Brain pericyte (primary cell): ENCODE measurements around the gene PPP1R14B.
A peak's percentile ranks its signal among the peaks of the same experiment; 100 is the strongest.

Experiments
- DNase-seq: peaks from one replicate; pipeline ENCODE4 v3.0.0-alpha.2; 2012; ENCODE audit warnings: low read depth, low spot score

The PPP1R14B gene

GRCh38 chr11:64230985-64231365 is 15.8 kb downstream of the PPP1R14B start:
- DNase-seq = no peak

DNA sequence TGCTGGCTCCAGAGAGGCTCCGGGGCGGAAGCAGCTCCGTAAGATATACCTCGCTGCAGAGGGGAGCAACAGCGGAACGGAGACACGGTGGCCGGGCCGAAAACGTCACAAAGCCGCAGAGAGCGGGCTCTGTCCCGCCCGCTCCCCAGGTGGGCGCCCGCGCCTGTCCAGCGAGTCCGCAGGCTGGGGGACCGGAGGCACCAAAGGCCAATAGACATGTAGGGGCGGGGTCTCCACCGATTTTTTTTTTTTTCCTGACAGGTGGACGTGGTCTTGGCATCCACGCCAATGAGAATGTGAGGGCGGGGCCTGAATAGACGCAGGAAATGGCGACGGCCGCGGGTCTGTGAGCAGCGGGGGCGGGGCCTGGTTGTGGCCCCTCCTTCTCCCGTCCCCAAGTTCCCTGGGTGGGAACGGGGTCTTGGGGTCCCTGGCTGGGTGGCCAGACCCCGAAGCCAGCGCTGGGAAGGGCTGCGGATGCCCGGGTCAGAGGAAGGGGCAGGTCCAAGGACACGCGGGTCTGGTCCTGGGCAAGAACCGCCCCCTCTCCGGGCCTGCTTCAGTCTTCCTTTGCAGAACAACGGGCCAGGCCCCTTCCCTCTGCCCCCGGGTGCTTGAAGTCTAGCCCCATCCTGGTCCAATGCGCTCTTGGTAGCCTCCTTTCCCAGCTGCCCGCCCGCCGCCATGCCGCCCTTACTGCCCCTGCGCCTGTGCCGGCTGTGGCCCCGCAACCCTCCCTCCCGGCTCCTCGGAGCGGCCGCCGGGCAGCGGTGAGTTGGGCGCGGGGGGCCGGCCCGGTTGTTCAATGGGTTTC is 16.4 kb downstream of the PPP1R14B start, which contains the start of gene DNAJC4:
Gene DNAJC4, plus strand, starts transcription at position 378 of the 814 bp plus-strand sequence. Its CDS starts 307 bp downstream, at position 685.
- peak; percentile 57 for DNase-seq

GRCh38 chr11:64229744-64230170 is 17.0 kb downstream of the PPP1R14B start:
- DNase-seq = no peak

- DNase-seq = no peak
These were observed 17.5 kb downstream of the PPP1R14B start for GRCh38 chr11:64229090-64229743.

DNA sequence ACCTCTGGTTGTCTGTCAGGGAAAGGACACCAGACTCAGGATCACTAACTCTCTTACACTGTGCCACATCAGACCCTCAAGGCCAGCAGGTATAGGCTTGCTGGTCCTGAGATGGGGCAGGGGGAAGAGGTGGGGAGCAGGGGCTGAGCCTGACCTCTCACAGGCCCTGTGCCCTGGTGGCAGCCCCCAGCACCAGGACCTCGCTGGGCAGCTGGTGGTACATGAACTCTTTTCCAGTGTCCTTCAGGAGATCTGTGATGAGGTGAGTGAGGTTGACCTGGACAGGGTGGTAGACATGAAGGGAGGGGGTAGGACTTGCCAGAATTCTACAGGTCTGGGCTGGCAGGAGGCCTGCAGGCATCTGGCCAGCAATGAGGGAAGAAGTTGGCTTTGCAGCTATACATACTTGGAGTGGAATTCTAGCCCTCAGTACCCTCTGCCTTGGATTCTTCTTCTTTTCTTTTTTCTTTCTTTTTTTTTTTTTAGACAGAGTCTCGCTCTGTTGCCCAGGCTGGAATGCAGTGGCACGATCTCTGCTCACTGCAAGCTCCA is 19.3 kb downstream of the PPP1R14B start:
- DNase-seq = no peak

- DNase-seq = no peak
These were observed 20.2 kb downstream of the PPP1R14B start for GRCh38 chr11:64226507-64227051.

- no peak for DNase-seq
These were observed 20.9 kb downstream of the PPP1R14B start, which contains the start of the genes NUDT22 and TRPT1 for GRCh38 chr11:64225608-64226506. TSS of gene NUDT22 (plus strand) at chr11:64226274. CDS start at chr11:64226653, 379 bp downstream. TSS of gene TRPT1 (minus strand) at chr11:64226186. CDS start at chr11:64225860, 326 bp downstream.

GRCh38 chr11:64224891-64225607 is 21.7 kb downstream of the PPP1R14B start:
- no peak for DNase-seq

DNA sequence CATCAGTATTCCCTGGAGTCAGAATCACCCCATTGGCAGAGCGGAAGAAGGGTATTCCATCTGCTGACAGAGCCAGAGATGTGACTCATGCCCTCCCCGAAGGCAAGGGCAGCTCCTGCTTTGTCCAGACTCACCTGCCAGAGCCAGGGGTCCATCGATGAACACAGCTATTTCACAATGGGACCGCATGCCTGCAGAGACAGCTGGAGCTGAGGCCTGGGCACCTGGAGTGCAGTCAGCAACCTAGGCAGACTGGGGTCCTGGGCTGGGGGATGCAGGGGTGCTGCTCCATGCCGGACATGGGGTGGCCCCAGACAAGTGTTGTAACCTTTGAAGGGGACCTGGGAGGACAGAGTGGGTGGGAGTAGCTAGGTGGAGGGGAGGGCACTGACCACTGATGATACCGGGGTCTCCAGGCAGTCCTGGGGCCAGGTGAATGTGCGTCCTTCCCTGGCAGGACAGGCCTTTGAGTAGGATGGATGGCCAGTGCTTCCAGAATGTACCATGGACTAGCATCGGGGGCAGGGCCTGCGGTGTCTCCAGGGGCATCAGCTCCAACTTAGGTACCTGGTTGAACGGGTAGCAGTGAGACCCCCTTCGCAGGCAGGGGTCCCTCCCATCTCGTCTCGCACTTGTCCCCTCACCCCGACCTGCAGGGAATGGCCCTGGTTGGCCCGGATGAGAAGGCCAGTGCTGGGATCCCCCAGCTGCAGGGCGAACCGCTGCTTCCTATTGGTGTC is 22.4 kb downstream of the PPP1R14B start:
- DNase-seq = no peak

- no peak for DNase-seq
These were observed 23.6 kb downstream of the PPP1R14B start for GRCh38 chr11:64223001-64223651.

GRCh38 chr11:64222651-64223000 is 24.1 kb downstream of the PPP1R14B start:
- DNase-seq = no peak

- DNase-seq = no peak
These were observed 25.9 kb downstream of the PPP1R14B start for GRCh38 chr11:64220798-64221197.

- no peak for DNase-seq
These were observed 26.5 kb downstream of the PPP1R14B start for GRCh38 chr11:64220271-64220670.

DNA sequence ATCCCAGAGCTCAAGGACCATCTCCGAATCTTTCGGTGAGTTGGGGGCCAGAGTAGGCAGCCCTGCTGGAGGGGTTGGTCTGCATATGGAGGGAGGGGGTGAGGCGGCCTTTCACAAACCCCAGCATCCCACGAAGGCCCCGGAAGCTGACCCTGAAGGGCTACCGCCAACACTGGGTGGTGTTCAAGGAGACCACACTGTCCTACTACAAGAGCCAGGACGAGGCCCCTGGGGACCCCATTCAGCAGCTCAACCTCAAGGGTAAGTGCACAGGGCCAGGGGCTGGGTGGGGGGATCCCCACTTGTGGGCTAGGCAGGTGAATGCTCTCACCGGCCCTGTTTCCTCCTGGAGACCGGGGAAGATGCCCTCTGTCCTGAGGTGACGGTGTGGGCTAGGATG is 27.0 kb downstream of the PPP1R14B start:
- DNase-seq = no peak

DNA sequence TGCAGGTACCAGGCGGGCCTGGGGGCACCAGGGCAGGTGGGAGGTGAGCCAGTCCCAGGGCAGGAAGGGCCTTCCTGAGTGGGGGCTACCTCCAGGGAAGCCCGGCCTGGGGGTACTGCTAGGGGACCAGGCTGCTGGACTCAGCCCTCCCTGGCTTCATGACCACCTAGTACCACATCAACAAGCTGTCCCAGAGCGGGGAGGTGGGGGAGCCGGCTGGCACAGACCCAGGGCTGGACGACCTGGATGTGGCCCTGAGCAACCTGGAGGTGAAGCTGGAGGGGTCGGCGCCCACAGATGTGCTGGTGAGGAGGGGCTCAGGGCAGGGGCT is 27.4 kb downstream of the PPP1R14B start:
- no peak for DNase-seq

GRCh38 chr11:64218628-64219353 is 28.0 kb downstream of the PPP1R14B start:
- DNase-seq = no peak

- no peak for DNase-seq
These were observed 29.9 kb downstream of the PPP1R14B start for GRCh38 chr11:64216879-64217278.

- DNase-seq = no peak
These were observed 35.4 kb downstream of the PPP1R14B start for GRCh38 chr11:64211181-64211872.
